Measurements from ENCODE around the gene SCGB1C2.
"Not testable (repeated sequence)": the region's sequence is repeated elsewhere in the genome, so short reads cannot be mapped to it uniquely, and the experiment has no call there.

The SCGB1C2 gene

GRCh38 chr17:137166-137807 lies at the start of gene SCGB1C2:
Gene SCGB1C2 (plus strand): TSS chr17:137569. CDS start chr17:137591, 22 bp downstream.
- not testable (repeated sequence) for DNase-seq (ENCODE audit: low read depth in 3 of 3)

GRCh38 chr17:113111-113510 lies 24.3 kb upstream of the SCGB1C2 start:
- not testable (repeated sequence) for DNase-seq (ENCODE audit: low read depth in 3 of 3)

- peak in 1 of 3 experiments; percentile 55 for DNase-seq (ENCODE audit: low read depth in 3 of 3)
These were observed 18.9 kb upstream of the SCGB1C2 start for GRCh38 chr17:118339-118917.

- not testable (repeated sequence) for DNase-seq (ENCODE audit: low read depth in 3 of 3)
These were observed 3.4 kb upstream of the SCGB1C2 start for GRCh38 chr17:133932-134331.

- not testable (repeated sequence) for DNase-seq (ENCODE audit: low read depth in 3 of 3)
These were observed 3.0 kb upstream of the SCGB1C2 start for GRCh38 chr17:134332-134785.

- not testable (repeated sequence) for DNase-seq (ENCODE audit: low read depth in 3 of 3)
These were observed 2.3 kb upstream of the SCGB1C2 start for GRCh38 chr17:135022-135421.

- DNase-seq (ENCODE audit: low read depth in 3 of 3) = not testable (repeated sequence)
These were observed 1.5 kb upstream of the SCGB1C2 start for GRCh38 chr17:135895-136294.

- DNase-seq (ENCODE audit: low read depth in 3 of 3) = peak; percentile 54 to 65 (median 64)
These were observed 838 bp upstream of the SCGB1C2 start for GRCh38 chr17:136531-136930.

GRCh38 chr17:139401-140205 lies 2.2 kb downstream of the SCGB1C2 start:
- not testable (repeated sequence) for DNase-seq (ENCODE audit: low read depth in 3 of 3)

GRCh38 chr17:142102-142661 lies 4.8 kb downstream of the SCGB1C2 start:
- no peak for DNase-seq (ENCODE audit: low read depth in 3 of 3)

GRCh38 chr17:142876-143784 lies 5.8 kb downstream of the SCGB1C2 start:
- DNase-seq (ENCODE audit: low read depth in 3 of 3) = no peak

GRCh38 chr17:143785-144281 lies 6.5 kb downstream of the SCGB1C2 start:
- peak; percentile 75 to 80 (median 77) for DNase-seq (ENCODE audit: low read depth in 3 of 3)

GRCh38 chr17:144936-145670 lies 7.7 kb downstream of the SCGB1C2 start:
- DNase-seq (ENCODE audit: low read depth in 3 of 3) = no peak

GRCh38 chr17:145671-146541 lies 8.5 kb downstream of the SCGB1C2 start:
- no peak for DNase-seq (ENCODE audit: low read depth in 3 of 3)

GRCh38 chr17:146546-146945 lies 9.2 kb downstream of the SCGB1C2 start:
- DNase-seq (ENCODE audit: low read depth in 3 of 3) = no peak

- DNase-seq (ENCODE audit: low read depth in 3 of 3) = no peak
These were observed 9.8 kb downstream of the SCGB1C2 start for GRCh38 chr17:146983-147761.

- no peak for DNase-seq (ENCODE audit: low read depth in 3 of 3)
These were observed 10.7 kb downstream of the SCGB1C2 start for GRCh38 chr17:147796-148740.

Data from stimulated activated CD4-positive, alpha-beta T cell treated with anti-CD3 and anti-CD28 coated beads, TNF-alpha, amount 100 ng/mL, for 4 hours (primary cell).